T-helper 9 cell (primary cell): ENCODE data around the gene HSPBP1.

Experiments used
- DNase-seq: peaks from one replicate; pipeline ENCODE4 v3.0.0-alpha.2; 2020

HSPBP1 gene

DNA sequence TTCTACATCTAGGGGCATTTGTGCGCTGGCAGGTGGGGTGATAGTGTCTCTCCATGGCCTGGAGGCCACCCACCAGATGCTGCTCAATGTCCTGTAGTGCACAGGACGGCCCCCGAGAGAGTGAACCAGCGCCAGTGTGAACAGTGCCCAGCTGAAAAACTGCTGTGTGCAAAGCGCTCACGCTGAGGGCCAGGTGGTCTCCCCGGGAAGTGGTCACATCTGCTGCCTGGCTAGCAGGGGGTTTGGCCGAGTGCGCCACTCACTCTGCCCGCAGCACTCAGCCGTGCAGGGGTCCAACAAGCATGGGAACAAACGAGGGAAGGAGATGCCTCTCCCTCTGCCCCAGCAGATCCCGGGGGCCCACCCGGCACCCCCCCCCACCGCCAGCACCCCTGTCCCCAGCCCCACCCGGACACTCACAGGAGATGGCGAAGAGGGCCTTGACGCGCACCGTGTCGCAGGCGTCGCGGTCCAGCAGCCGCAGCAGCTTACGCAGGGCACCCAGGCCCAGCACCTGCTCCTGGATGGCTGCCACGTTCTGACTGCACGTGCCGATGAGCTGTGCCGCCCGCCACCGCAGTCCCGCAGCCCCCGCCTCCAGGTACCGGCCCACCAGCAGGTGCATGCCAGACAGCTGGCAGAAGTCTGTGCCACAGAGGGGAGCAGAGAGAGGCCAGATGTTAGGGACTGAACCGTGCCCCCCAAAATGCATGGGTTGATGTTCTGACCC lies 5.8 kb downstream of the HSPBP1 start:
- DNase-seq = no peak

DNA sequence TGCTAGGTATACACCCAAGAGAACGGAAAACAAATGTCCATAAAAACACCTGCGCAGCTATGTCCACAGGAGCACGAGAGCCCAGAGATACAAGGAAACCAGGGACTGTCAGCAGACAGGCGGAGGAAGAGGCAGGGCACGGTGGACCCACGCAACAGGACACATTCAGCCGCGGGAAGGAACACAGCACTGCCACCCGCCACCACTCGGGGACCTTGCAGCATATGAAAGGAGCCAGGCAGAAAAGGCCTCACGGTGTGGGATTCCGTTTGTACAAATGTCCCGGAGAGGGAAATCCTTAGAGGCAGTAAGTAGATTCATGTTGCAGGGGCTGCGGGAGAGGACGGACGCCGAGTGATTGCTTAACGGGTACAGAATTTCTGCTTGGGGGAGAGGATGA lies 7.8 kb downstream of the HSPBP1 start:
- no peak for DNase-seq

GRCh38 chr19:55270172-55270942 lies 9.6 kb downstream of the HSPBP1 start:
- DNase-seq = no peak

DNA sequence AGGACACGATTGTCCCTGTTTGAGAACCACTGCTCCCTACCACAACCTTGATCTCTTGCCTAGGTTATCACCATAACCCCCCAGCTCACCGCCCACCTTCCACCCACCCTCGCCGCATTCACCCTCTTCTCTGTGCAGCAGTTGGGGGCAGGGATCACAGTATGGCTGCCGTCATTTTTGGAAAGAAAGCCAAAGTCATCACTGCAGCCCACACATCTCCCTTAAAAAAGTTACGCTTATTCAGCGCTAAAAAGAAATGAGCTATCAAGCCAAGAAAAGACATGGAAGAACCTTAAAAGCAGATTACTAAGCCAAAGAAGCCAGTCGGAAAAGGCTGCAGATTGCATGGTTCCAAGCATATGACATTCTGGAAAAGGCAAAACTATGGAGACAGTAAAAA lies 10.6 kb downstream of the HSPBP1 start:
- DNase-seq = no peak

- no peak for DNase-seq
Measured at GRCh38 chr19:55266840-55267239, 13.1 kb downstream of the HSPBP1 start.

DNA sequence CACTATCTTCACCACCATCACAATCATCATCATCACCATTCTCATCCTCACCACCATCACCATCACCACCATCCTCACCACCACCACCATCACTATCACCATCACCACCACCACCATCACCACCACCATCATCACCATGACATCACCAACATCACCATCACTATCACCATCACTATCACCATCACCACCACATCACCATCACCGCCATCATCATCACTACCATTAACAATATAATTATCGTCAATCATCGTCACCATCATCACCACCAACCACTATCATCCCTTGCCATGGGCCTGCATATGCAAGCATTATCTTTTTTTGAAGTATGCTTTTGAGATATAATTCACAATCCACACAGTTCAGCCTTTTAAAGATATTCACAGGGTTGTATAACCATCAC lies 13.5 kb downstream of the HSPBP1 start:
- DNase-seq = no peak

DNA sequence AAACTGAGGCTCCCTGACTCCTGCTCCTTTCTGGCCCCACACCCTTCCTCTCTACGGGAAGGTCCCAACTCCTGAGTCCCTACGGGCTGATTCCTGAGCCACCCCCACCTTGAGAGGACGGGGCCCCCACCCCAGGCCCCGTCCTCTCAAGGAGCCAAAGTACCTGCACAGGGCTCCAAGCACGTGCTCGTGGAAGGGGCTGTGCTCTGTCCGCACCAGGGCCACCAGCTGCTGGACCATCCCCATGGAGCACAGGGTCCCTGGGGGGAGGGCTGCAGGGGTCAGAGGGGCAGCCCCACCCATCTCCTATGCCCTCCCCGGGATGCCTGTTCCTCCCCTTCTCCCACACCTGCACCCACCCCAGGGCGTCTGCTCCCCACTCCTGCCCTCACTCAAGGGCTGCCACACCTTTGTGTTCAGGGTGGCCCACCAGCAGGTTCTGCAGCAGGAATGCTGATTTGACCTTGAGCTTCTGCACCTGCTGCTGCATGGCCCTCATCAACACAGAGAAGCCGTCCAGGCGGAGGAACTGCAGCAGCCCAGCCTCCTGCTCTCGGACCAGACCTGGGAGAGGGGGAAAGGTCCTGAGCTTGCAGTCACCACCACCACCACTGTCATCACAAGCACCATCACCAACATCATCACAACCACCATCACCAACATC lies 14.1 kb downstream of the HSPBP1 start:
- no peak for DNase-seq

DNA sequence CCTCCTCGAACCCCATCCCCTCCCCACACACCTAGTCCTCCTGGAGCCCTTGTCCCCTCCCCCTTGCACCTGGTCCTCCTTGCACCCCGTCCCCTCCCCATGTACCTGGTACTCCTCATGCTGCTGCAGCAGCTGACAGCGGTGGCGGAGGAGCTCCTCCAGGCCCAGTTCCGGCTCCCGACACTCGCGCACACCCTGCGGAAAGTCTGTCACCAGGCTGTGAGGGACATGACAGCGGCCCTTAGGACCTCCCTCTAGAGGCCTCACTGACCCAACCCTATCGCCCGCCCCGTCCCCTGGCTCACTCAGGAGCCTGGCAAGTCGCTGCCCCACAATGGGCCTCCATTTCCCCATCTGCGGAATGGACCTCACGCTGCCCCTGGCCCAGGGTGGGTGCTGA lies 14.7 kb downstream of the HSPBP1 start:
- DNase-seq = no peak

DNA sequence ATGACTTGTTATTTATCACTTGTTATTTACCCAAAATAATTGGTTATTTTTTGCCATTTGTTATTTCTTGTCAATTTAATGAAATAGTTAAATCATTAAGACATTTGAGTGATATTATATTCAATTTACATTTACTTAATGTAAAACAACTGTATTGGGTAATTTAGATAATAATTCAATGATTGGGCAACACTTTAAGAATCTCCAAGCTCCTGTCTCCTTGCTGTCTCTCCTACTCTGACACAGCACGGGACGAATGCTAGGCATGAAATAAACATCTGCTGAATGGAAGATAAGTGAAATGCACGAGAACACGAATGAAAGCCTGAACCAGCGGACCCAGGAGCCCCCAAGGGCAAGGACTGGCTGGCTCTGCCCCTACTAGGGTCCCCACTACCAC lies 15.4 kb downstream of the HSPBP1 start:
- DNase-seq = no peak

GRCh38 chr19:55262359-55262758 lies 17.6 kb downstream of the HSPBP1 start:
- no peak for DNase-seq

DNA sequence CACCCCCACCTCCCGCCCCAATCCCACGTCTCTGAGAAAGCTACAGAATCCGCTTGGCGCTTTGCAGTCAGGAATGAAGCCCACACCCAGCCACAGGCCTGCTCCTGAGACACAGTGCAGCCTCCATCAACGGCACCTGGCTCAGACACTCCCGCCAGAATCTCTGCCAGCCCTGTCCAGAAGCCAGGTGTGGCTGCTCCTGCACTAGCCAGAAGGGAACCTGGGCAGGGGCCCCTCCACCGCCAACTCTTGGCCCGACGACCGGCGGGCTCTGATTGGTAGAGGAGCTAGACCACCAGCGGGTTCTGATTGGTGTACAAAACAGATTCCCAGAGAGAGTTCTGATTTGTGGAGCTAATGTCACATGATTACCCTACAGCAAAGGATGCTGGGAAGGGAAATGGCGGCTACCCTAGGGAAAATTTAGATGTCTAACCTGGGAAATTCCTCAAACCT lies 18.2 kb downstream of the HSPBP1 start:
- no peak for DNase-seq

- no peak for DNase-seq
Measured at GRCh38 chr19:55259540-55260210, 20.2 kb downstream of the HSPBP1 start.

DNA sequence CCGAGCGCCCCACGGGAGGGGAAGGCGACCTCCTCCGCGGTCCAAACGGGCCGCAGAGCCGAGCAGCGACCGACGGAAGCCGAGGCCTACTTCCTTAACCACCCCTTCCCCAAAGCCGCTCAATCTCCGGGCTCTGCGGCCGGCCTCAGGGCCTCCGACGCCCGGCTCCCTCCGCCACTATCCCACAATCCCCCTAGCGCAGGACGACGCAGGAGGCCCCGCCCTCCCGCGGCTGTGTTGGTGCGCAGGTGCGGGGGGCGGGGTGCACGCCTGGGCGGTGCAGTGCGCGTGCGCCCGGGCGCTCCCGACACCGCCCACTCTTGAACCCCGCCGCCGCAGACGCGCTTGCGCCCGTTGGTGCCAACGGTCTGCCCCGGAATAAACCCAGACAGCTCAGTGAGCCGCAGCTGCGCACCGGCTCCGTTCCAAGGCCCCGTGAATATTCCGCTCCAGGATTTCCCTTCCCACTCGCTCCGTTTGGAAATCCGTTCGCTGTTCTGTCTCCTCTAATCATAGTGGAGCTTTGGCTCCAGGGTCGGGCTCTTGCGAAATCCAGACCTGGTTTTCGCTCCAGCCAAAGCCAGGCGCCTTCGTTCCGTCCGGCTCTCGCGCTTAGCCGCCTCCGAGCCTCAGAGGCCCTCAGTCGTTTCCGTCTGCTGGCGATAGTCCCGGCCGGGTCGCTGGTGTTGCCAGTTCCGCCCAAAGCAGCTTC lies 20.9 kb downstream of the HSPBP1 start, which contains the start of gene PPP6R1:
Gene PPP6R1 (minus strand): TSS at position 190 of the 712 bp plus-strand sequence. CDS start 11,914 bp downstream, outside the sequence.
- DNase-seq = peak; percentile 89

- DNase-seq = peak; percentile 39
Measured at GRCh38 chr19:55258476-55258827, 21.5 kb downstream of the HSPBP1 start.

- peak; percentile 13 for DNase-seq
Measured at GRCh38 chr19:55257461-55258420, 22.2 kb downstream of the HSPBP1 start.

DNA sequence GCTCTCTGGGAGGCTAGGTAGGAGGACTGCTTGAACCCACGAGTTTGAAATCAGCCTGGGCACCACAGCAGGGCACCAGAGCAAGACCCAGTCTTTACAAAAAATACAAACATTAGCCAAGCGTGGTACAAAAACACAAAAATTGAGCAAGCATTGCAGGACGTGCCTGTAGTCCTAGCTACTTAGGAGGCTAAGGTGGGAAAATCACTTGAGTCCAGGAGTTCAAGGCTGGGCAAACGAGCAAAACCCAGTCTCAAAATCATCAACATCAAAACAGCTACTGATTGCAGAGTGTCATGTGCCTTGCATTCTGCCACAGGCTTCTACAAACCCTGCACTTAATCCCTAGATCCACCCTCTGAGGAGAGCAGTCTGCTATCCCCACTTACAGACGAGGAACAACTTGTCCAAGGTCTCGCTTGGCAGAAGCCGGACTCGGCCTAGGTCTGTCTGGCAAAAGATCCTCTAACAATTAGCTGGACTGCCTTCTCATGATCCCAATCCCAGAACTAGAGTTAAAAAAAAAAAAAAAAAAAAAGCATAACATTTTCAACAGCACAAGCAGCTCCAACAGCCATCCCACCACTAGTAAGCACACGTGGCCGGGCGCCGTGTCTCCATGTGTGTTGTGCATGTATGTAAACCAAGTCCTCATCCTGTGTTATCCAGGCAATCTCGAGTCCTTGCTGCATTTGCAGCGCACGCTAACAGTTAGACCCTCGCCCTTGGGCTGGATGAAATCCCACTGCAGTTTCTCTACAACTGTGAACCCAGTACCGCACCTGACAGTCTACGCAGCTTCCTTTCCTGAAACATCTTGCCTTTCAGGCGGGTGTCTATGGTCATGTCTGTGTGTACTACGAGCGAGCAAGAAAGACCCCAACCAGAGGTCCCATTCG lies 23.1 kb downstream of the HSPBP1 start:
- no peak for DNase-seq

DNA sequence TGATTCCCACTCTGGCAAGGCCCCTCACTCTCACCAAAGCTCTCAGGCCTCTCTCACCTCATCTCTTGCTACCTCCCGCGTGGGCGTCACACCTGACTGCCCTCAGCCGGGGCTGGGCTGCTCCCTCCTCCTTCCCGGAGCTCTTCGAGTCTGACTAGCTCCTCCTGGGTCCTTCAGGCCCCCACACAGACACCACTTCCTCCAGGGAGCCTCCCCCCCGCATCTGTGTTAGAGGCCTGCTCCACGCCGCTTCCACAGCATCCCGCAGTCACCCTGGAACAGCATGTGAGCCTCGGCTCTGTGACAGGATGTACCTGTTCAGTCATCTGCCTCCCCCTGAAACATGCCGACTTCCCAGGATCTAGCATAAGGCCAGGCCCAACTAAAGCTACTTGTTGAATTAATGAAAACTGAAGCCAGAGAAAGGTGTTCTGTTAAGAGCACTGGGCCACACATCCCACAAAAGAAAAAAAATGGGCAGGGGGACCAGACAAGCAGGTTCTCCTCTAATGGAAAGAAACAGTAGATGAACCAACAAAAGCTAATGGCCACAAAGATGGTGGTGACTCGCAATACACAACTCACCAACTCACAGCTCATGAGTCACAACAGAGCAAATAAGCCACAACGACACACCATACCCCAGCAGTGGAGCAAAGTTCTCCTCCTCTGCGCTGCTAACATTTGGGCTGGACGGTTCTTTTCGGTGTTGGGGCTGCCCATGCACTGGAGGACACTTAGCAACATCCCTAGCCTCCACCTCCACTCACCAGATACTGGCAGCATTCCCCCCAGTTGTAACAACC lies 24.1 kb downstream of the HSPBP1 start:
- peak; percentile 22 for DNase-seq

DNA sequence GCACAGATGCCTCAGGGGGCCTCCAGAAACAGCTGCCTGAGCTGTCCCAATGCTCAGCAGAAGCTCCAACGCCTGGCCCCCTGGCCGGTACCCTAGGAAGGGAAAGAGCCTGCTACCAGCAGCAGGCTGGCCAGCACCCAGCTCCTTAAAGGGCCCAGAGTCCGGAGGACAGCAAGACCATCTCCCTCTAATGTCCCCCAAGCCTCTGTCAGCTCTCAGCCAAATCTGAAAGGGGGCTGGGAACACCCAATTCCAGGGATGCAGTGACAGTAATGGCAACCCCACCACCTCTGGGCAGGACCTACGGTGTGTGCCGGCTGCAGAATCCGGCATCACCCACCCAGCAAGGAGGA lies 25.3 kb downstream of the HSPBP1 start:
- DNase-seq = no peak
